K562 (cell line): ENCODE results near the gene CKS2. TPM values are rescaled to one million over a fixed set of nuclear protein-coding genes. Genes with fewer than 3 reads are reported as not detected.

Experiments
- EP400 ChIP-seq: fragments of 450-650 bp; IDR thresholded peaks from 2 replicates; pipeline ENCODE4 v1.6.1; 2017; ENCODE audit warnings: antibody characterized with exemption, mild to moderate bottlenecking, moderate library complexity
- EZH2 ChIP-seq: IDR thresholded peaks from 2 replicates; pipeline ENCODE4 v1.6.1; 2012; ENCODE audit warnings: low read depth, mild to moderate bottlenecking, inconsistent platforms, low read length, borderline replicate concordance
- ILF3 ChIP-seq: fragments of 450-650 bp; IDR thresholded peaks from 2 replicates; pipeline ENCODE4 v1.6.1; 2018; ENCODE audit warnings: antibody characterized with exemption, mild to moderate bottlenecking, moderate library complexity, borderline replicate concordance
- RBM22 ChIP-seq: fragments of 200-400 bp; formaldehyde crosslinking; IDR thresholded peaks from 2 replicates; pipeline ENCODE4 v1.6.1; 2018; ENCODE audit warnings: low read length, low read depth; ENCODE audit not compliant: poor library complexity, severe bottlenecking
- ZNF184 ChIP-seq: sonication (generic); formaldehyde crosslinking; IDR thresholded peaks from 2 replicates; pipeline ENCODE4 v1.5.0; 2020; ENCODE audit warnings: missing genetic modification reagents
- ZNF24 ChIP-seq: fragments of 450-650 bp; IDR thresholded peaks from 2 replicates; pipeline ENCODE4 v1.6.1; 2016
- ZNF324 ChIP-seq: fragments of 250-450 bp; sonication (Bioruptor Pico); IDR thresholded peaks from 2 replicates; pipeline ENCODE4 v1.4.0; 2020; ENCODE audit warnings: mild to moderate bottlenecking
- polyA plus RNA-seq, 8 experiments: library from polyadenylated mRNA; depleted of rRNA in 4 of 8; stranded (reverse) in 5 of 8; unstranded in 3 of 8; fragments of >200 nt; fragmentation: Nextera tagmentation in 2 of 8; fragmentation: Illumina TruSeq in 1 of 8; extraction: Ambion mirVana in 2 of 8; extraction: Trizol in 1 of 8; gene quantifications; 2 replicates each; pipeline versions ENCODE4 v1.2.1 to v1.2.3, GENCODE V29; 2011 to 2014; ENCODE audit warnings: inconsistent platforms in 1 of 8, missing spikeins in 1 of 8
- total RNA-seq, 7 experiments: library from RNA; depleted of rRNA in 6 of 7; stranded (reverse); fragments of >200 nt in 6 of 7; fragmentation: Illumina TruSeq in 2 of 7; extraction: Trizol in 2 of 7; gene quantifications; 2 replicates each; pipeline versions ENCODE4 v1.2.1 to v1.2.3, GENCODE V29; 2011 to 2021; ENCODE audit warnings: low replicate concordance in 1 of 7
- TF ChIP-seq, protein P1 (sequence below), 2 experiments: fragments of 450-650 bp; IDR thresholded peaks; 2 replicates each; pipeline ENCODE4 v1.6.1; 2018; ENCODE audit warnings: mild to moderate bottlenecking in 2 of 2, low read depth in 1 of 2; ENCODE audit not compliant: partially characterized antibody in 2 of 2
- TF ChIP-seq, protein P2 (sequence below): fragments of 250-450 bp; sonication (Bioruptor Pico); IDR thresholded peaks from 2 replicates; pipeline ENCODE4 v1.4.0; 2020
- TF ChIP-seq, protein P3 (sequence below), 2 experiments: fragments of 250-450 bp in 1 of 2; fragments of 450-650 bp in 1 of 2; sonication (Bioruptor Pico) in 1 of 2; IDR thresholded peaks; 2 replicates each; pipeline versions ENCODE4 v1.6.1 to v1.8.0; 2016 to 2021; ENCODE audit warnings: mild to moderate bottlenecking in 2 of 2, moderate library complexity in 2 of 2, missing compliant biosample characterization in 1 of 2, missing genetic modification characterization in 1 of 2
- TF ChIP-seq, protein P4 (sequence below): fragments of 150-350 bp; IDR thresholded peaks from 2 replicates; pipeline ENCODE4 v1.6.1; 2014; ENCODE audit warnings: low read depth, mild to moderate bottlenecking, low read length, borderline replicate concordance

CKS2 gene
- total and polyA plus RNA-seq, 9 of the 15 experiments (the other 6 are each of a cell fraction or from before 2014, with no cell fraction given), result 123 to 941 (median 321) TPM

DNA sequence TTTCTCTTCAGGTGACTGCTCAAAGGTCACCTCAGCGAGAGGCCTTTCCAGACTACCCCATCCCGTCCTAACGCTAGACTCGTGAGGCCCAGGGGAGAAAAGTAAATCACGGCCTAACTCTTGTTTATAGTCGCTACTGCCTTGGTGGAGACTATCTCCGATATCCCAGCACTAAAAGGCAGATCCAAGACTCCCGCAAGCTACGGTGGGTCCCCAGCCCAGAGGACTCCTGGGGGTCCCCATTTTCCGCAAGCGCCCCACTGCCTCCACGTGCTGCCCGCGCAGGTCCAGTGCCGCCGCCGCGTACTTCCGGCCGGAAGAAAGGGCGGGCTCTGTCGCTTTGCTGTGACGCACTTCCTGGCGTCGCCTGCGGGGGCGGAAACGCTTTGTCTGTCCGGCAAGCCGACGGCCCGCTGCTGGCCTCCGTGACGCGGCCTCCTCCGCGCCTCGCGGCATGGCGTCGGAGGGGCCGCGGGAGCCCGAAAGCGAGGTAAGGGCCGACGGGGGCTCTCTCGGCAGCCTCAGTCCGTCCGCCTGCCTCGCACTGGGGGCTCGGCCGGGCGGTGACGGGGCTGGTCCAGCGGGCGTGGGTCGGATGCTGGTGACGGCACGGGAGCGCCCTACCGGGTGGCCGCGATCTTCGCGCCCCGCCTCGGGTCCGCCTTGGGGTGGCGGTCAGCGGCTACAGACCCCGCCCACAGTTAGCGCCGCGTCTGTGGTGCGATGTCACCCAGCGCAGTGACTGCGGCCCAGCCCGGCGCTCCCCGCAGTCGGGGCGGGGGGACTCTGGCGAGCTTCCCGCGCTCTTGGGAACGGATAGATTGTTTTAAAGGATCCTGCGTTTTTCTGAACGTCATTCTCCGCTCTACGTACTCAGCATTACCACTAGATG is 7.4 kb downstream of the CKS2 start, which contains the start of gene SECISBP2 (continued):
- TF ChIP-seq, protein P1, sequence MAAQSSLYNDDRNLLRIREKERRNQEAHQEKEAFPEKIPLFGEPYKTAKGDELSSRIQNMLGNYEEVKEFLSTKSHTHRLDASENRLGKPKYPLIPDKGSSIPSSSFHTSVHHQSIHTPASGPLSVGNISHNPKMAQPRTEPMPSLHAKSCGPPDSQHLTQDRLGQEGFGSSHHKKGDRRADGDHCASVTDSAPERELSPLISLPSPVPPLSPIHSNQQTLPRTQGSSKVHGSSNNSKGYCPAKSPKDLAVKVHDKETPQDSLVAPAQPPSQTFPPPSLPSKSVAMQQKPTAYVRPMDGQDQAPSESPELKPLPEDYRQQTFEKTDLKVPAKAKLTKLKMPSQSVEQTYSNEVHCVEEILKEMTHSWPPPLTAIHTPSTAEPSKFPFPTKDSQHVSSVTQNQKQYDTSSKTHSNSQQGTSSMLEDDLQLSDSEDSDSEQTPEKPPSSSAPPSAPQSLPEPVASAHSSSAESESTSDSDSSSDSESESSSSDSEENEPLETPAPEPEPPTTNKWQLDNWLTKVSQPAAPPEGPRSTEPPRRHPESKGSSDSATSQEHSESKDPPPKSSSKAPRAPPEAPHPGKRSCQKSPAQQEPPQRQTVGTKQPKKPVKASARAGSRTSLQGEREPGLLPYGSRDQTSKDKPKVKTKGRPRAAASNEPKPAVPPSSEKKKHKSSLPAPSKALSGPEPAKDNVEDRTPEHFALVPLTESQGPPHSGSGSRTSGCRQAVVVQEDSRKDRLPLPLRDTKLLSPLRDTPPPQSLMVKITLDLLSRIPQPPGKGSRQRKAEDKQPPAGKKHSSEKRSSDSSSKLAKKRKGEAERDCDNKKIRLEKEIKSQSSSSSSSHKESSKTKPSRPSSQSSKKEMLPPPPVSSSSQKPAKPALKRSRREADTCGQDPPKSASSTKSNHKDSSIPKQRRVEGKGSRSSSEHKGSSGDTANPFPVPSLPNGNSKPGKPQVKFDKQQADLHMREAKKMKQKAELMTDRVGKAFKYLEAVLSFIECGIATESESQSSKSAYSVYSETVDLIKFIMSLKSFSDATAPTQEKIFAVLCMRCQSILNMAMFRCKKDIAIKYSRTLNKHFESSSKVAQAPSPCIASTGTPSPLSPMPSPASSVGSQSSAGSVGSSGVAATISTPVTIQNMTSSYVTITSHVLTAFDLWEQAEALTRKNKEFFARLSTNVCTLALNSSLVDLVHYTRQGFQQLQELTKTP (IDR thresholded peaks at IDR 0.05; ENCODE audit: low read depth in 1 of 2, partially characterized antibody in 2 of 2), result no peak
- TF ChIP-seq EZH2 (no peak), ZNF324 (CRISPR knock-in tag) (no peak), RBM22 (peak; percentile 97), ZNF24 (no peak), ZNF184 (no peak), ILF3 (0 out of 2 replicates have a peak, but pooled peaks have one; percentile 48), EP400 (peak; percentile 98)
- TF ChIP-seq, protein P2, sequence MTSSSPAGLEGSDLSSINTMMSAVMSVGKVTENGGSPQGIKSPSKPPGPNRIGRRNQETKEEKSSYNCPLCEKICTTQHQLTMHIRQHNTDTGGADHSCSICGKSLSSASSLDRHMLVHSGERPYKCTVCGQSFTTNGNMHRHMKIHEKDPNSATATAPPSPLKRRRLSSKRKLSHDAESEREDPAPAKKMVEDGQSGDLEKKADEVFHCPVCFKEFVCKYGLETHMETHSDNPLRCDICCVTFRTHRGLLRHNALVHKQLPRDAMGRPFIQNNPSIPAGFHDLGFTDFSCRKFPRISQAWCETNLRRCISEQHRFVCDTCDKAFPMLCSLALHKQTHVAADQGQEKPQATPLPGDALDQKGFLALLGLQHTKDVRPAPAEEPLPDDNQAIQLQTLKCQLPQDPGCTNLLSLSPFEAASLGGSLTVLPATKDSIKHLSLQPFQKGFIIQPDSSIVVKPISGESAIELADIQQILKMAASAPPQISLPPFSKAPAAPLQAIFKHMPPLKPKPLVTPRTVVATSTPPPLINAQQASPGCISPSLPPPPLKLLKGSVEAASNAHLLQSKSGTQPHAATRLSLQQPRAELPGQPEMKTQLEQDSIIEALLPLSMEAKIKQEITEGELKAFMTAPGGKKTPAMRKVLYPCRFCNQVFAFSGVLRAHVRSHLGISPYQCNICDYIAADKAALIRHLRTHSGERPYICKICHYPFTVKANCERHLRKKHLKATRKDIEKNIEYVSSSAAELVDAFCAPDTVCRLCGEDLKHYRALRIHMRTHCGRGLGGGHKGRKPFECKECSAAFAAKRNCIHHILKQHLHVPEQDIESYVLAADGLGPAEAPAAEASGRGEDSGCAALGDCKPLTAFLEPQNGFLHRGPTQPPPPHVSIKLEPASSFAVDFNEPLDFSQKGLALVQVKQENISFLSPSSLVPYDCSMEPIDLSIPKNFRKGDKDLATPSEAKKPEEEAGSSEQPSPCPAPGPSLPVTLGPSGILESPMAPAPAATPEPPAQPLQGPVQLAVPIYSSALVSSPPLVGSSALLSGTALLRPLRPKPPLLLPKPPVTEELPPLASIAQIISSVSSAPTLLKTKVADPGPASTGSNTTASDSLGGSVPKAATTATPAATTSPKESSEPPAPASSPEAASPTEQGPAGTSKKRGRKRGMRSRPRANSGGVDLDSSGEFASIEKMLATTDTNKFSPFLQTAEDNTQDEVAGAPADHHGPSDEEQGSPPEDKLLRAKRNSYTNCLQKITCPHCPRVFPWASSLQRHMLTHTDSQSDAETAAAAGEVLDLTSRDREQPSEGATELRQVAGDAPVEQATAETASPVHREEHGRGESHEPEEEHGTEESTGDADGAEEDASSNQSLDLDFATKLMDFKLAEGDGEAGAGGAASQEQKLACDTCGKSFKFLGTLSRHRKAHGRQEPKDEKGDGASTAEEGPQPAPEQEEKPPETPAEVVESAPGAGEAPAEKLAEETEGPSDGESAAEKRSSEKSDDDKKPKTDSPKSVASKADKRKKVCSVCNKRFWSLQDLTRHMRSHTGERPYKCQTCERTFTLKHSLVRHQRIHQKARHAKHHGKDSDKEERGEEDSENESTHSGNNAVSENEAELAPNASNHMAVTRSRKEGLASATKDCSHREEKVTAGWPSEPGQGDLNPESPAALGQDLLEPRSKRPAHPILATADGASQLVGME (CRISPR knock-in tag), result 0 out of 2 replicates have a peak, but pooled peaks have one; percentile 59
- TF ChIP-seq, protein P3, sequence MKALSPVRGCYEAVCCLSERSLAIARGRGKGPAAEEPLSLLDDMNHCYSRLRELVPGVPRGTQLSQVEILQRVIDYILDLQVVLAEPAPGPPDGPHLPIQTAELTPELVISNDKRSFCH (CRISPR knock-in tag; IDR thresholded peaks at IDR 0.05), result no peak
- TF ChIP-seq, protein P3 (tag; IDR thresholded peaks at IDR 0.05), result 0 out of 2 replicates have a peak, but pooled peaks have one; percentile 38
- TF ChIP-seq, protein P4, sequence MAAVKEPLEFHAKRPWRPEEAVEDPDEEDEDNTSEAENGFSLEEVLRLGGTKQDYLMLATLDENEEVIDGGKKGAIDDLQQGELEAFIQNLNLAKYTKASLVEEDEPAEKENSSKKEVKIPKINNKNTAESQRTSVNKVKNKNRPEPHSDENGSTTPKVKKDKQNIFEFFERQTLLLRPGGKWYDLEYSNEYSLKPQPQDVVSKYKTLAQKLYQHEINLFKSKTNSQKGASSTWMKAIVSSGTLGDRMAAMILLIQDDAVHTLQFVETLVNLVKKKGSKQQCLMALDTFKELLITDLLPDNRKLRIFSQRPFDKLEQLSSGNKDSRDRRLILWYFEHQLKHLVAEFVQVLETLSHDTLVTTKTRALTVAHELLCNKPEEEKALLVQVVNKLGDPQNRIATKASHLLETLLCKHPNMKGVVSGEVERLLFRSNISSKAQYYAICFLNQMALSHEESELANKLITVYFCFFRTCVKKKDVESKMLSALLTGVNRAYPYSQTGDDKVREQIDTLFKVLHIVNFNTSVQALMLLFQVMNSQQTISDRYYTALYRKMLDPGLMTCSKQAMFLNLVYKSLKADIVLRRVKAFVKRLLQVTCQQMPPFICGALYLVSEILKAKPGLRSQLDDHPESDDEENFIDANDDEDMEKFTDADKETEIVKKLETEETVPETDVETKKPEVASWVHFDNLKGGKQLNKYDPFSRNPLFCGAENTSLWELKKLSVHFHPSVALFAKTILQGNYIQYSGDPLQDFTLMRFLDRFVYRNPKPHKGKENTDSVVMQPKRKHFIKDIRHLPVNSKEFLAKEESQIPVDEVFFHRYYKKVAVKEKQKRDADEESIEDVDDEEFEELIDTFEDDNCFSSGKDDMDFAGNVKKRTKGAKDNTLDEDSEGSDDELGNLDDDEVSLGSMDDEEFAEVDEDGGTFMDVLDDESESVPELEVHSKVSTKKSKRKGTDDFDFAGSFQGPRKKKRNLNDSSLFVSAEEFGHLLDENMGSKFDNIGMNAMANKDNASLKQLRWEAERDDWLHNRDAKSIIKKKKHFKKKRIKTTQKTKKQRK, result no peak
